KBM-7 (cell line): ENCODE results near the gene EBF4.
A peak's percentile ranks its signal among the peaks of the same experiment; 100 is the strongest.

ENCODE experiments used
- DNase-seq: peaks from one replicate; pipeline ENCODE4 v3.0.0-alpha.2; 2015
- in situ Hi-C: fragments of 300-500 bp; cut with MboI; formaldehyde crosslinking; loops from 2 replicates; pipeline ENCODE4 v1.14.3; 2020; ENCODE audit warnings: low sequenced_read_pairs, low pct_unique_long_range_greater_than_20kb, mixed read lengths

The EBF4 gene

DNA sequence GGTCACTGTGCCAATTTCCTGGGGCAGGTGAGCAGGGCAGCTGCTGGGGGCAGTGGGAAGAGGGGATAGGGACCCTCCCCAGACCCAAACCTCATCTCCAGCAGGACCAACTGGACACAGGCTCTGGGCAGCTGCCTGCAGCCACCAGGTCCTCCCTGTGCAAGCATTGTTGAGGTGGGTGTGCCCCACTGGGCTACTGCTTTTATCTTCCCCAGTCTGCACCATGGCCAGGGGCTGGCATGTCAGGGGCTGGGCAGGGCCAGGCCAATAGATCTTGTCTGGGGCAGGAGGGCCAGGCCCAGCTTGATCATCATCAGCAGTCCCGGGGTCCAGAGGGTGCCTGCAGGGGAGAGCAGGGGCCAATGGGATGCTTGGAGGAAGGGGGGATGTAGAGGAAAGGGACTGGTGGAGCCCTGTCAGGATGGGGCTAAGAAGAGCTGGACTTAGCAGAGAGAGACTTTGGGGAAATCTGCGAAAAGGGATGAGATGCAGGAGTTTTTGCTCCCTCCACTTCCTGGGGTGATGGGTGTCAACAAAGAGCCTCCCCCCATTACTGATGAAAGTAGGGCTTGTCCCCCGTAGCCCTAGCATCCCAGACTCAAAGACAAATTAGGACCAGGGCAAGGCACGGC is 5.7 kb downstream of the EBF4 start:
- no peak for DNase-seq
- in situ Hi-C loops = no loop called here

DNA sequence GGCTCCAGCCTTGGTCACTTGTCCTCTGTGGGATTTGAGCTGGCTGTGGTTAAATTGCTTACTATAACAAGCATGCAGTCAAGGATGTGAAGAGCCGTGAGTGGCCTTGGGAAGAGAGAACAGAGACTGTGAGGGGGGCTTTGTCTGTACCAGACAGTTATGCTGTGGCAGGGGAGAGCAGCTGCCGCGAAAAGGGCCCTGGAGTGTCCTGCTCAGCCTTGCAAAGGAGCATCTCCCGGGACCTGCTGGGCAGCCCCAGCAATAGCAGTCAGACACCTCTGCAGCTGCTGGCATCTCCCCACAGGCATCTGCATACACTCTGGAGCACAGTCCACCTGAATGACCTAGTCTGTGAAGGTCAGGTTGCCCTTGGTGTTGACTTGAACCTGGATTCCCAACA is 6.3 kb downstream of the EBF4 start:
- in situ Hi-C loops = no loop called here
- no peak for DNase-seq

DNA sequence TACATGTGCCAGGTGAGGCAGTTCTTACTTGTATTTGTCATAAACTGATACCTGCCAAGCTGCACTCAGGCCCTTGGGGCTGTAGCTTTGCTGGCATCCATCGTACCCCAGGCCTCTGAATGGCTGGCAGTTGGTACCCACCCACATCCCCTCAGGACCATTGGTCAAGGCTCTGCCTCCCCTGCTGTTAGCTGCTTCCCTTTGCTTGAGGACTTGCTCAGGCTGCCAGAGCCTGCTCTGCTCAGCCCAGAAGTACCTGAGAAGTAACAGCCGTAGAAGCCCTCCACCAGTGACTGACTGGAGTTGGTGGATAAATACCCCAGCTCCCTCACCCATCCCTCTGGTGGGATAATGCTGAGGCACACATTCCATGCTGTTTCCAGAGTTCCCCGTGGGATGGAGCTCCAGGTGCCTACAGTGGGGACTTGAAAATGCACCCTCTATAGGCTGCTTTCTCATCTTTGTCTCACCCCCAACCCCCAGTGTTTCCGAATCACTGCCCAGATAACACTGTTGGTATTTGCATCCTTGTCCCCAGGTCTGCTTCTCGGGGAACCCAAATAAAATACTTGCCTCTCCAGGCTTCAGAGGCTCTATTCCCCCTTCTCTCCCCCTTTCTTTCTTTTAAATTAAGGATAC is 7.3 kb downstream of the EBF4 start:
- no peak for DNase-seq
- in situ Hi-C loops = no loop called here

DNA sequence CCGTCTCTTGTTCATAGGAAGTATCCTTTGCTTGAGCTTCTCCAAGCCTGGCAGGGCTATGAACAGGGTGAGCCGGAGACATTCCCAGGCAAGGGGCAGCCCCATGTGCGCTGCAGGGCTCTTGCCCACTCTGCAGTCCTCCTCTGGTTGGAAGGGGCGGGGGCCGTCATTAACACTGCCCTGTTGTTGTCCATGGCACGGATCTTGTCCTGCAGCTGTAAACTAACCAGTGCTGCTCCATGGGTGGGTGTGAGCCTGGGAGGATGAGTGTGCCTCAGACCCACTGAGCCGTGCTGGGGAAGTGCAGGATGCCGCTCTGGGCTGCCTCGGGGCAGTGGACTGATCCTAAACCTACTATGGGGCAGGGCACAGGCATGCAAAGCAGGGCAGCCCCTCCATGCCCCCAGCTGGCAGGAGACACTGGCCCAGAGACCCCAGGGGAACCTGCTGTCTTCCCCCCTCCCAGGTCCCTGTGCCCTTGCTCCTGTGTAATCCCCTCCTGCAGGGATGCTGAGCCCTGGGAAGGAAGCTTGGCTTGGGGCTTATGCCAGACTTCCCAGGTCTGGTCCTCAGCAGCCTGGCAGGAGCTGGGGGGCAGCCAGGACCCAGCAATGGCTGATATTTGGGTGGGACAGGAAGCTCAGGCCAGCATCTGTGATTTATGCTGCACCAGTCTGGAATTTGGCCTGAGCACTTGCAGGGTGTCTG is 8.5 kb downstream of the EBF4 start:
- in situ Hi-C loops = no loop called here
- DNase-seq = no peak

DNA sequence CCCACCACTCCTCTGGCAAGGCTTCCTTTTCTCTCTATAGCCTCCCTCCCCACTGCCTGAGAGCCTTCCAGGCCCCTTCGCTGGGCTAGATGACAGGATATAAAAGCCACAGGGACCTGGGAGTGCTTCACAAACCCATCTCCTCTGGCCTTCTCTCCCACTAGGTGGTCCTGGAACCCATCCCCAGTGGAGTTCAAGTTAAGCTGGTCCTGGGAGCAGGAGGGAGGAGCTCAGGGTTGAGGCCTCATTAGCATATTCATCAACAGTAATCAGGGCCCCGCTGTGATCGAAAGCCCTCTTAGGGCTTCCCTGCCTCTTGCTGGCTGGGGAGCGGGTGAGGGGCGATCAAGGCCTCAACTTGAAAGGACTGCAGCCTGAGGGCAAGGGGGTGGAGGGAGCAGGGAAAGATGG is 9.1 kb downstream of the EBF4 start:
- in situ Hi-C loops = no loop called here
- DNase-seq = no peak

DNA sequence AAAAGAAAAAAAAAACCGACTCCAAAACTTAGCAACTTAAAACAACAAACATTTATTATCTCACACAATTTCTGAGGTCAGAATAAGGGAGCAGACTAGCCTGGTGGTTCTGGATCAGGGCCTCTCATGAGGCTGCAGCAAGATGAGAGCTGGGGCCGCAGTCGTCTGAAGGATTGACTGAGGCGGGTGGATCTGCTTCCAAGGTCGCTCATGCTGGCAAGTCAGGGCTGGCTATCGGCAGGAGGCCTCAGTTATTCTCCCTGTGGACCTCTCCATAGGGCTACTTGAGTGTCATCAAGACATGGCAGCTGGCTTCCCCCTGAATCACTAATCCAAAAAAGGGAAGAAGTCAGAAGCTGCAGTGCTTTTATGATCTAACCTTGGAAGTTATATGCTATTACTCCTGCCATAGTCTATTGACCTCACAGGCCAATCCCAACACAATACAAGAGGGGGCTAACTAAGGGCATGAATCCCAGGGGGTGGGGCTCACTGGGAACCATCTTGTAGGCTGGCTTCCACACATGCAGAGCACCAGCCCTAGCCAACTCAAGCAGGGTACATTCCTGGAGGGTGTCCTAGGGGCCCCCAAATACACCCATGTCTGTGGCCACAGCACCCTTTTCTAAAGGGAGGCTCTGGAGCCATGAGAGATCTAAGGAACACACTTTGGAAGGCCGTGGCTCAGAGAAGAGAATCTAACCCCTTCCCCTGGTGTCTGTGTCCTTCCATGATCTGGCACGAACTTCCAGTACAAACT is 11.3 kb downstream of the EBF4 start:
- DNase-seq = no peak
- in situ Hi-C loops = no loop called here

DNA sequence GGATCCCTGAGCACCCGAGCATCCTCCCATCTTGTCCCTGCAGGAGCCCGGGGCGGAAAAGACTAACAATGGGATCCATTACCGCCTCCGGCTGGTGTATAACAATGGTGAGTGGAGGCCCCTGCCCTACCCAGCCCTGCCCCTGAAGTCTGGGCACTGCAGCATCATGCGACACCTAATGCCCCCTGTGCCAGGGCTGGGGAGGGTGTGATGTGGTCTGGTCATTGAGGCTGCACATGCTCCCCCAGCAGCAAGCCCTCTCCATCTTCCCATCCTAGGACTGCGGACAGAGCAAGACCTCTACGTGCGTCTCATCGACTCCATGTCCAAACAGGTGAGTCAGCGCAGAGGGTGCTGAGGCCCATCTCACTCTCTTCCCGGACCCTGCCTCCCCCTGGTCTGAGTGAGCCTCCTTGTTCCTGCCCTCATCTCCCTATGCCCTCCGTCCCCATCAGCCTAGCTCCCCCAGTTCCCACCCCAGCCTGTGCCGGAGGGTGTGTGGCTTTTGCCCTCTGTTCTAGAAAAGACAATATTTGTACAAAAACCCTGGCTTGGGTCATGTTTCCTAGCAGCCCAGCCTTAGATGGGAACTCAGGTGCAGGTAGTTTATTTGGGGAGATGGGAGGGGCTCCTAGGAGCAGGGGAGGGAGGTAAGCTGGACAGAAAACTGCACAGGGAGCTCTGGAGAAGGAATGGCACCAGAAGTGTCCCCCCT is 13.5 kb downstream of the EBF4 start:
- in situ Hi-C loops = no loop called here

DNA sequence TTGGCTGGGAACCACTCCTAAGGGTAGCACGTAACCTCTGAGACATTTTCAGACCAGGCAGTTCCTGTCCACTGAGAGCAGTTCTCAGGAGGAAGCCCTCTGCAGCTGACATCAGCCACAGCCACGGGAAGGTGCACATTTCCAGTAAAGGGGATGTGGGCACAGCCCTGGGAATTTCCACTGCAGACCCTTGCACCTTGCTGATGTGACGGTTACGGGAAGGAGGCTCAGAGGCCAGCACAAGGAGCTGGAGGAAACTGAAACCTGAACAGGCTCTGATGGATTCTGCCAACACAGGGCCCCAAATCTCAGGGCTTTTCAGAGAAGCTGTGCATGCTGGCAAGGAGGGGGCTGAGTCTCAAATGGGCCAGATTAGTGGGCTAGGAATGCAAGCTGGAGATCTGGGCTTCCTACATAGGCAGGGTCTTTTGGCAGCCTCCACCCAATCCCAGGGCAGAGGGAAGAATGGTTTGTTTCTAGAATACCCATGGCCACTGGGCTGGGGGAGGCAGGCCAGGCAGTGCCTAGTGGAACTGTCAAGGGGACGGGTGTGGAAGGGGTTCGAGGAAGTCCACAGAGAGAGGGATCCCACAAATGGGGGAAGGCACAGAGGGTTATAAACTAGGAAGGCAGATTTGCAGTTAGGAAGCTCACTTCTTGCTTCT is 14.2 kb downstream of the EBF4 start:
- in situ Hi-C loops = no loop called here
- no peak for DNase-seq

More for the DNA sequence above, 13.5 kb downstream of the EBF4 start:
- DNase-seq = no peak

DNA sequence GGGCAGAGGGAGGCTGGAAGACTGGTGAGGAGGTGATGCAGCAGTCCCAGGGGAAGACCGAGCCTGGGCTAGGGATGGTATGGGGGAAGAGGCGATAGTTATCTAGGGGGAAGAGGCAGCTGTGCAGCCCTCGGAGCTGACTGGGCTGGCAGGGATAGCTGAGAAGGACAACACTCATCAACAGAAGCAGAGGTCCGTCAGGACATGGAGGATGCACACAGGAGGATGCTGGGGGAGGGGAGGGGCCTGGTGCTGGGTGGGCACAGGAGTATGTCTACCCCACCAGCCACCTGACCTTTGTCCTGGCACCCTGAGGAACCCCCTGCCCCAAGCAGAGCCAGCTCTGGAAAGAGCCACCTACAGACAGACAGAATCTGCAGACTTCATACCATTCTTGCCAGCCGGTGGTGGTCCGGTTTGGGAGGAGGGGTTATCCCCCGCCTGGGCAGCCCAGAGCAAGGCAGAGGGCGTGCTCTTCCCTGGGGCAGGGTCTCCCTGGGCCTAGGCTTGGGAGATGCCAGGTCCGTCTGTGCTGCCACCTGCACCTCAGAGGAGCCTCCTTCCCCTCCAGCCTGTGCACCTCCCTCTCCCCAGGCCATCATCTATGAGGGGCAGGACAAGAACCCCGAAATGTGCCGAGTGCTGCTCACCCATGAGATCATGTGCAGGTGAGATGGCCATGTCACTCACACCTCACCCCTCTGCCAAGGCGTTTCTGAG is 14.9 kb downstream of the EBF4 start:
- DNase-seq = no peak
- in situ Hi-C loops = no loop called here

DNA sequence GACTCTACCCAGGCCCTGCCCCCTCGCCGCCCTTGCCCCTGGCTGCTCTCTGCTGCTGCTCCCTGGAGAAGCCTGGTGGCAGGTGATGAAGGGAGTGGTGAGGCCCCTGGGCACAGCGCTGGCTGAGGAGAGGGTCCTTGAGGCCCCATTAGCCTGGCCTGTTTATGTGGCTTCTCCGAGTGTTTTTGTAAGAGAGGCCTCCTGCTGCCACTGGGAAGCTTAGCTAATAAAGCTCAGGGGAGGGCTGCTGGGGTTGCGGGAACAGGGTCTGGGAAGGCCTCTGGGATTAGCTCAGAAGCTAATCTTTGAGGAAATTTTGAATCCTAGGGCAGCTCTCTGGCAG is 15.5 kb downstream of the EBF4 start:
- in situ Hi-C loops = no loop called here
- no peak for DNase-seq

DNA sequence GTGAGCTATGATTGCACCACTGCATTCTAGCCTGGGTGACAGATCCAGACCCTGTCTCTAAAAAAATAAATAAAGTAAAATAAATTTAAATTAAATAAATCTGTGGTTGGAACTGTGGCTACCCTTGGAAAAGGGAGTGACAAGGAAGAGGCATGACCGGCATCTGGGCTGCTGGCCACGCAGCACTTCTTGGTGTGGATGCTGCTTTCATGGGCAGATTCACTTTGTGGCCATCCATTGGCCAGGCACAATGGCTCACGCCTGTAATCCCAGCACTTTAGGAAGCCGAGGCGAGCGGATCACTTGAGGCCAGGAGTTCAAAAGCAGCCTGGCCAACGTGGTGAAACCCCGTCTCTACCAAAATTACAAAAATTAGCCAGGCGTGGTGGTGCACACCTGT is 16.1 kb downstream of the EBF4 start:
- DNase-seq = no peak
- in situ Hi-C loops = no loop called here

DNA sequence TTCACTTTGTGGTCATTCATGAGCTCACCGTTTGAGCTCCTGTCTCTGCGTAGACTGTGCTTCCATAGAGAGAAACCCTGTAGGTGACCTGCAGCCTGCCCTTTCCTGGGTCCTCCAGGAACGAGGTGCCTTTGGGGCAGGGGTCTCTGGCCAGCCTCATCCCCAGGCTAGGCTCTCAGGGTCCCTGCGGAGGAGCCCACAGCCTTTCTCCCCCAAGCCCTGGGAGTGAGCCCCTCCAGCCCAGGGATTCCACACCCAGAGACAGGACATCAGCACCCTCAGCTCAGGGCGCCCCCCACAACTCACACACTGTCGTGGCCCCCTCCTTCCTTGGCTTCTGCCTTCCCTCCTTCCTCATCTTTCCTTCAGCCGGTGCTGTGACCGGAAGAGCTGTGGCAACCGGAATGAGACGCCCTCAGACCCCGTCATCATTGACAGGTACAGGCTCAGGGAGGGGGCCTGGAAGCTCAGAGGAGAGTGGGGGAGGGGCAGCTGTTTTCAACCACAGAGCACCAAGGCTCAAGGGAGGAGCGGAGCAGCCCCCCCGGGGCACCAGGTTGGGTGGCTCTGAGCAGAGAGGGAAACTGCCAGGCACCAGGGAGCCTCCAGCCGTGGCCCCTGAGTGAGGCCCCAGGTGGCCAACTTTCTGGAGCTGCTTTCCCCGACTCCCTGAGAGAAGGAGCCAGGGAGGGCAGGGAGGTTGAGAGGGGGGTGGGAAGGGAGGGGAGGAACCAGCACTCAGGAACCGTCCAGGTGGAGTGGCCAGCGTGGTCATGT is 16.8 kb downstream of the EBF4 start:
- in situ Hi-C loops = no loop called here

DNA sequence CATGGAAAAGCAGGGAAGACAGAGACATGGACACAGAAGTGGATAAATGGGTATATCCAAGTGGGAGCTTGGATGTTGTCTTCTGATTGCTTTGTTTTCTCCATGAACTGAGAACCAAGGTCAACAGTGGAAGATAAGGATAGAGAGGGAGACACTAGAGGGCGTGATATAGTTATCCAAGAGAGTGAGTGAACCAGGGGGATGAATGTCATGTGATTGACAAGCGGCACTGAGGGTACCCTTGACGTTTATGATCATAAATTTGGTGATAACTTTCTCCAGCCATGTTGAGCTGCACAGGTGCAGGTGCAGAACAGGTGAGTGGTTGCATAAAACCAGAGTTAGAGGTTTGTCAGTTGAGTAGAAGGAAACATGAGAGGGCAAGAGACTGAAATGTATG is 20.7 kb downstream of the EBF4 start:
- peak; percentile 41 for DNase-seq

More for the DNA sequence above, 16.8 kb downstream of the EBF4 start:
- DNase-seq = no peak

DNA sequence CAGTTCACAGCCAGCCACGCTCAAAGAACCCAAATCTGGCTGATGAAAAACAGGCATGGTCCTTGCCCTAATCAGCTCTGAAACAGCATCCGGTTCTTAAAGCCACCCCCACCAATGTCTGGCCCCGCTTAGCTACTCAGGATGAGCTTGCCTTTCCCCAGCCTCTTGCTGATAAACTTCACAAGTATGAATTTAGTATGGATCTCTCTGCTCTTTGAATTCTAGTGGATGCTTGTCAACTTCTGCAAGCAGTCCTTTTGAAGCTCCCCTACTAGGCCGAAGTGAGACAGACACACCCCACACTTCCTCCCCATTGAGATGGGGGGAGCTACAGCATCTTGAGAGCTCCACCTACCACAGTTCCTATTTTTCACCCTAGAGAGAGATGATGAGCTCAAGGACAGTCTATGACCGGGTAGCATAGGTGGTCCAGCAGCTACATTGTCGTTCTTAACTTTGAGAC is 36.7 kb downstream of the EBF4 start:
- DNase-seq = peak; percentile 56
- in situ Hi-C loops = no loop called here

More for the DNA sequence above, 20.7 kb downstream of the EBF4 start:
- in situ Hi-C loops = no loop called here

DNA sequence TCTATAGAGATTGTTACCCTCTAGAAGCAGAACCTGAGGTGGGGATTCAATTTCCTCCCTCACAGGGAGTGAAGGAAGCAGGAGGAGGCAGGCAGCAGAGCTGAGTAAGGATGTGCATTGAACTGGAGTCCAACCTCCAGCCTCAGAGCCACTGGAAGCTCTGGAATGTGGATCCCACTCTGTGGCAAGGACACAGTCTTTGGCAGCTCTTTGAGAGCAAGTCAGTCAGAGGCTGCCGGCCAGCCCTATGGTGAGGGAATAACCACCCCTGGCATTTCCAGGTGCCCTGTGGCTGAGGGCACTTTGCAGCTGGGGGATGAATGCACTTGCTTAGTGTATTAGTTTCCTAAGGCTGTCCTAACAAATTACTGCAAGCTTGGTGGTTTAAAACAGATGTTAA is 37.2 kb downstream of the EBF4 start:
- in situ Hi-C loops = no loop called here
- DNase-seq = no peak

DNA sequence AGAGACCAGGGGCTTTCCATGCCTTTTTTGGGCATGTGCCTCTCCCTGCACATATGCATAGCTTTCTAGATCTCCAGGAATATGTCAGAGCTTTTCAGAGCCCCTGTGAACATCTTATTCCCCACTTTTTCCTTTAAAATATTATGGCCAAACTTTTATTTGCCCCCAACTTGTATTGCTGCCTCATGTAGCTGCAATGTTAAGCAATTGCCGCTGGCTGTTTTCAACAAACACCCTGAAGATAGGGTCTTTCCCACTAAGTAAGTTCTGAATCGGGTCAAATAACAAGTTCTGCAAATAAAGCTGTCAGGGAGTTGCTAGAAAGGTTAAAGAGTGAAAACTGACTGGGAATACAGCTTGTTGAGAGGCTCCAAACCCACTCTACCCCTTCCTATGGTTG is 42.3 kb downstream of the EBF4 start:
- in situ Hi-C loops = no loop called here
- DNase-seq = no peak

DNA sequence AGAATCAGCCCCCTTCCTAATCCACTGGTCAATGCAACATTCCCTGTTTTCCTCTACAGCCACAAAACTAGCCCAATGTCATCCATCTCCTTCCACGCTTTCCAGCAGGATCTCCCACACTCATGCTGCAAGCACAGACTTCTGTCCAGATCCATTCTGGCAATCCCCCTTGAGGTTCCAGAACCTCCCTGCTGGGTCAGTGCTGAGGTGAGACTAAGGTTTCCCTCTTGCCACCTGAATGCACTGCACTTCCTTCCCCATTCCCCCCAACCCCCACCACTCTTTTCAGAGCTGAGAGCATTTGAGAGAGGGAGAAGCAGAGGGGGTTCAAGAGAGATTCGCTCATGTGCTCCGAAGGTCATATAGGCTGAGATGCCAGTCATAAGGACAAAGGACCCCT is 43.9 kb downstream of the EBF4 start:
- in situ Hi-C loops = no loop called here
- DNase-seq = no peak
